ENCODE data around the gene PXYLP1.

DNA sequence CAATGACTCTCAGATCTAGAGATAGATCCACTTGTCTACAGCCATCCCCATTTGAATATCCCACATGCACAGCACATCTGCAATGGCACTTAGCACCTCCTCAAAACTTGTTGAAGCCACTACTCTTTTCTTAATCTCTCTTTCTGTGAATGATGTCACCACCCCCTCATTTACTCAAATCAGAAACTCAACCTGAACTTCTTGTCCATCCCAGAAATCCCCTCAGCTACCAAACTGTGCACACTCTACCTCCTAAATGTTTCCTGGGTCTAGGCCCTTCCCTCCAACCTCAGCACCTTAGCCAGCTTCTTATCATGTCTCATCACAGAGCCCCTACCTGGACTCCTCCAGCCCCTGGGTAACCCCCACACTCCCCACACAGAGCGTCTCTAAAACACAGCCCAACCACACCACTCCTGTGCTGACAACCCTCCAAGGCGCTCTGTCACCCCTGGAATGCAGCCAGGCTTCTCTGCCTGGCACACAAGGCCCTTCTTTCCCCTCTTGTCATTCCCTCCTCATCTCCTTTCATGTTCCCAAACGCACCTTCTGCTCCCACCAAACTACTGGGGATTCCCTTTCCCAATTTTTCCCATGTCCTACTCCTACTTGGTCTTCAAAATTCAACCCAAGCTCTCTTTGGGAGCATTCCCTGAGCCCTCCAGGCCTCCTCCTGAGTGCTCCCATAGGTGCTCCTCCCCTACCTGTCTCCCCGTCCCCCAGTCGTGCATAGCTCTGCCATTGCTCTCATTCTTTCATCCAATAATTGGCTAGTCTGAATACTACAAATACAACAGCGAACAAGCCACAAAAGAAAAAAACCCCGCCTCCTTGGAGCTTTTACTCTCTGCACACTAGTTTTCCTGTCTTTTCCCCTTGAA lies 96.9 kb downstream of the PXYLP1 start:
- TF ChIP-seq, protein P1, sequence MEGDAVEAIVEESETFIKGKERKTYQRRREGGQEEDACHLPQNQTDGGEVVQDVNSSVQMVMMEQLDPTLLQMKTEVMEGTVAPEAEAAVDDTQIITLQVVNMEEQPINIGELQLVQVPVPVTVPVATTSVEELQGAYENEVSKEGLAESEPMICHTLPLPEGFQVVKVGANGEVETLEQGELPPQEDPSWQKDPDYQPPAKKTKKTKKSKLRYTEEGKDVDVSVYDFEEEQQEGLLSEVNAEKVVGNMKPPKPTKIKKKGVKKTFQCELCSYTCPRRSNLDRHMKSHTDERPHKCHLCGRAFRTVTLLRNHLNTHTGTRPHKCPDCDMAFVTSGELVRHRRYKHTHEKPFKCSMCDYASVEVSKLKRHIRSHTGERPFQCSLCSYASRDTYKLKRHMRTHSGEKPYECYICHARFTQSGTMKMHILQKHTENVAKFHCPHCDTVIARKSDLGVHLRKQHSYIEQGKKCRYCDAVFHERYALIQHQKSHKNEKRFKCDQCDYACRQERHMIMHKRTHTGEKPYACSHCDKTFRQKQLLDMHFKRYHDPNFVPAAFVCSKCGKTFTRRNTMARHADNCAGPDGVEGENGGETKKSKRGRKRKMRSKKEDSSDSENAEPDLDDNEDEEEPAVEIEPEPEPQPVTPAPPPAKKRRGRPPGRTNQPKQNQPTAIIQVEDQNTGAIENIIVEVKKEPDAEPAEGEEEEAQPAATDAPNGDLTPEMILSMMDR (IDR thresholded peaks at IDR 0.05; ENCODE audit: insufficient read depth, low read depth, low read length): no peak
- TF ChIP-seq EZH2 (IDR thresholded peaks at IDR 0.05; ENCODE audit: insufficient read depth, low read length): no peak

Measured in astrocyte (in vitro differentiated cells and primary cell).